MCF 10A (cell line): ENCODE measurements around the gene RIBC1. TPM values are rescaled to one million over a fixed set of nuclear protein-coding genes. Genes with fewer than 3 reads are reported as not detected.
A peak's percentile ranks its signal among the peaks of the same experiment; 100 is the strongest.

ENCODE experiments used
- BruUV-seq: library from RNA; stranded (reverse); fragments of 400-500 nt; replicated peaks from 2 replicates; lab custom pipeline; 2021; lab: Mats Ljungman, UMichigan
- CTCF ChIA-PET: fragments of 300-600 bp; sonication (Branson Sonifier 250); formaldehyde crosslinking; extraction: SDS; loops from one replicate; lab custom pipeline; 2021; ENCODE audit warnings: antibody characterized with exemption, inconsistent platforms; lab: Yijun Ruan, JAX
- POLR2A ChIA-PET: fragments of 300-600, 350-650 bp; sonication (Branson Sonifier 250); formaldehyde crosslinking; extraction: SDS; loops from one replicate; lab custom pipeline; 2020; ENCODE audit warnings: antibody characterized with exemption, inconsistent platforms; lab: Yijun Ruan, JAX
- DNase-seq: peaks from one replicate; pipeline ENCODE4 v3.0.0-alpha.2; 2018; ENCODE audit not compliant: unreplicated experiment
- H3K27ac Mint-ChIP-seq: one replicate; pipeline ENCODE4 v1.8.0; 2022; ENCODE audit warnings: mild to moderate bottlenecking, low read depth, mixed read lengths; ENCODE audit not compliant: unreplicated experiment
- H3K27me3 Mint-ChIP-seq: one replicate; pipeline ENCODE4 v1.8.0; 2022; ENCODE audit warnings: mixed read lengths; ENCODE audit not compliant: insufficient read depth, unreplicated experiment
- H3K36me3 Mint-ChIP-seq: one replicate; pipeline ENCODE4 v1.8.0; 2022; ENCODE audit warnings: mild to moderate bottlenecking, moderate library complexity, mixed read lengths; ENCODE audit not compliant: insufficient read depth, unreplicated experiment
- H3K4me1 Mint-ChIP-seq: one replicate; pipeline ENCODE4 v1.8.0; 2022; ENCODE audit warnings: mixed read lengths; ENCODE audit not compliant: insufficient read depth, unreplicated experiment
- H3K4me3 Mint-ChIP-seq: one replicate; pipeline ENCODE4 v1.8.0; 2022; ENCODE audit warnings: mild to moderate bottlenecking, moderate library complexity, mixed read lengths; ENCODE audit not compliant: unreplicated experiment
- H3K9me3 Mint-ChIP-seq: one replicate; pipeline ENCODE4 v1.8.0; 2022; ENCODE audit warnings: mixed read lengths; ENCODE audit not compliant: unreplicated experiment
- CTCF ChIP-seq: fragments of 200-600 bp; IDR thresholded peaks from one replicate; pipeline ENCODE4 v1.8.0; 2022; ENCODE audit warnings: antibody characterized with exemption, mild to moderate bottlenecking; ENCODE audit not compliant: unreplicated experiment
- intact Hi-C: fragments of 100-400 bp; cut with micrococcal nuclease; formaldehyde crosslinking; loops from 2 replicates; pipeline ENCODE4 v1.14.1; 2022
- total RNA-seq: library from RNA; stranded (reverse); gene quantifications from 2 replicates; pipeline ENCODE4 v1.2.3, GENCODE V29; 2022

The RIBC1 gene
- total RNA-seq, 1 experiment from 2014 or later: 0.82 TPM

- Mint-ChIP-seq H3K27ac (no peak overlapping the region), H3K4me3 (no peak overlapping the region), H3K27me3 (peaks cover 20% of the 10 kb centered on the region), H3K4me1 (peaks cover 5% of the 10 kb centered on the region), H3K9me3 (no peaks in the 10 kb centered on the region), H3K36me3 (no peaks in the 10 kb centered on the region)
- ChIA-PET POLR2A (interaction anchor here (0.9 to 1.5 kb wide), 2 partner anchors 12 kb away, joined by 3 to 4 read pairs; partner anchors contain the start of gene HSD17B10), CTCF (interaction anchor here (0.6 to 4.8 kb wide), 16 partner anchors 9 to 201 kb away, joined by 3 to 32 read pairs (median 5); no protein-coding TSS in a partner anchor)
- peak; percentile 58 for TF ChIP-seq CTCF
- intact Hi-C loops: loop anchor here (1.0 kb wide), 1 partner anchor 129 kb away; no protein-coding TSS in a partner anchor
- no TSS peak for BruUV-seq
- peak; percentile 66 for DNase-seq
Measured at GRCh38 chrX:53445977-53446376, 23.3 kb downstream of the RIBC1 start.

- TF ChIP-seq CTCF: no peak
- intact Hi-C loops: no loop called here
- Mint-ChIP-seq H3K27ac (no peak overlapping the region), H3K9me3 (no peaks in the 10 kb centered on the region), H3K27me3 (peaks cover 24% of the 10 kb centered on the region), H3K4me1 (peaks cover 5% of the 10 kb centered on the region), H3K4me3 (no peak overlapping the region), H3K36me3 (no peaks in the 10 kb centered on the region)
- BruUV-seq: no TSS peak
- ChIA-PET POLR2A (interaction anchor here (0.7 kb wide), 2 partner anchors 16 to 1450 kb away, joined by 3 read pairs; no protein-coding TSS in a partner anchor), CTCF (interaction anchor here (0.7 to 4.8 kb wide), 6 partner anchors 11 to 163 kb away, joined by 5 to 32 read pairs (median 12); no protein-coding TSS in a partner anchor)
- DNase-seq: no peak
Measured at GRCh38 chrX:53447441-53447840, 24.8 kb downstream of the RIBC1 start.

- no peaks in the 10 kb centered on the region for H3K9me3 Mint-ChIP-seq
- peaks cover 5% of the 10 kb centered on the region for H3K4me1 Mint-ChIP-seq
- no peak overlapping the region for H3K27ac Mint-ChIP-seq
- intact Hi-C loops: no loop called here
- no peak for DNase-seq
- no peak for TF ChIP-seq CTCF
- BruUV-seq: no TSS peak
- H3K36me3 Mint-ChIP-seq: no peaks in the 10 kb centered on the region
- ChIA-PET CTCF (no interaction called here), POLR2A (no interaction called here)
- peaks cover 24% of the 10 kb centered on the region for H3K27me3 Mint-ChIP-seq
- no peak overlapping the region for H3K4me3 Mint-ChIP-seq
Measured at GRCh38 chrX:53449632-53450031, 27.0 kb downstream of the RIBC1 start.

- no peak for DNase-seq
- ChIA-PET POLR2A (no interaction called here), CTCF (interaction anchor here (0.7 to 1.9 kb wide), 5 partner anchors 16 to 168 kb away, joined by 3 to 7 read pairs (median 5); partner anchors contain the start of genes RIBC1 and SMC1A)
- H3K27ac Mint-ChIP-seq: no peak overlapping the region
- BruUV-seq: no TSS peak
- intact Hi-C loops: no loop called here
- H3K27me3 Mint-ChIP-seq: peaks cover 47% of the 10 kb centered on the region
- no peaks in the 10 kb centered on the region for H3K36me3 Mint-ChIP-seq
- peaks cover 6% of the 10 kb centered on the region for H3K4me1 Mint-ChIP-seq
- H3K4me3 Mint-ChIP-seq: no peak overlapping the region
- TF ChIP-seq CTCF: no peak
- H3K9me3 Mint-ChIP-seq: no peaks in the 10 kb centered on the region
Measured at GRCh38 chrX:53452812-53453211, 30.1 kb downstream of the RIBC1 start.
